SK-N-SH treated with all-trans-retinoic acid at 6 μM for 48 hours (cell line): Measurements from ENCODE around the gene COL25A1.

Experiments used
- BACH2 ChIP-seq: fragments of 250-450 bp; sonication (Bioruptor Pico); IDR thresholded peaks from 2 replicates; pipeline ENCODE4 v1.9.0; 2021; ENCODE audit warnings: mild to moderate bottlenecking, borderline replicate concordance
- CSDC2 ChIP-seq: fragments of 250-450 bp; sonication (Bioruptor Pico); IDR thresholded peaks from 2 replicates; pipeline ENCODE4 v1.5.0; 2020; ENCODE audit warnings: mild to moderate bottlenecking, moderate library complexity
- CSRNP3 ChIP-seq: fragments of 250-450 bp; sonication (Bioruptor Pico); IDR thresholded peaks from 2 replicates; pipeline ENCODE4 v1.5.1; 2021; ENCODE audit warnings: mild to moderate bottlenecking, moderate library complexity
- ESRRG ChIP-seq: fragments of 250-450 bp; sonication (Bioruptor Pico); IDR thresholded peaks from 2 replicates; pipeline ENCODE4 v1.6.1; 2021; ENCODE audit warnings: mild to moderate bottlenecking
- GLIS3 ChIP-seq: fragments of 250-450 bp; sonication (Bioruptor Pico); IDR thresholded peaks from 2 replicates; pipeline ENCODE4 v1.5.0; 2020; ENCODE audit warnings: mild to moderate bottlenecking, moderate library complexity
- OSR1 ChIP-seq: fragments of 250-450 bp; sonication (Bioruptor Pico); IDR thresholded peaks from 2 replicates; pipeline ENCODE4 v1.8.0; 2022; ENCODE audit warnings: moderate library complexity, mild to moderate bottlenecking, inconsistent platforms
- PATZ1 ChIP-seq: fragments of 250-450 bp; sonication (Bioruptor Pico); IDR thresholded peaks from 2 replicates; pipeline ENCODE4 v1.8.0; 2020; ENCODE audit warnings: mild to moderate bottlenecking, moderate library complexity, borderline replicate concordance
- PPARA ChIP-seq: fragments of 250-450 bp; sonication (Bioruptor Pico); IDR thresholded peaks from 2 replicates; pipeline ENCODE4 v1.5.0; 2020; ENCODE audit warnings: mild to moderate bottlenecking, borderline replicate concordance
- RARB ChIP-seq: fragments of 250-450 bp; sonication (Bioruptor Pico); IDR thresholded peaks from 2 replicates; pipeline ENCODE4 v1.8.0; 2021; ENCODE audit warnings: mild to moderate bottlenecking, moderate library complexity
- TOX ChIP-seq: fragments of 250-450 bp; sonication (Bioruptor Pico); IDR thresholded peaks from 2 replicates; pipeline ENCODE4 v1.8.0; 2021; ENCODE audit warnings: mild to moderate bottlenecking, moderate library complexity, borderline replicate concordance
- ZC3H10 ChIP-seq: fragments of 250-450 bp; sonication (Bioruptor Pico); IDR thresholded peaks from 2 replicates; pipeline ENCODE4 v1.5.1; 2021; ENCODE audit warnings: mild to moderate bottlenecking, moderate library complexity
- ZNF70 ChIP-seq: fragments of 450-650 bp; formaldehyde crosslinking; IDR thresholded peaks from 2 replicates; pipeline ENCODE4 v1.5.0; 2020; ENCODE audit warnings: mild to moderate bottlenecking, moderate library complexity
- ZNF8 ChIP-seq: fragments of 450-650 bp; formaldehyde crosslinking; IDR thresholded peaks from 2 replicates; pipeline ENCODE4 v1.5.0; 2020; ENCODE audit warnings: mild to moderate bottlenecking, moderate library complexity

DNA sequence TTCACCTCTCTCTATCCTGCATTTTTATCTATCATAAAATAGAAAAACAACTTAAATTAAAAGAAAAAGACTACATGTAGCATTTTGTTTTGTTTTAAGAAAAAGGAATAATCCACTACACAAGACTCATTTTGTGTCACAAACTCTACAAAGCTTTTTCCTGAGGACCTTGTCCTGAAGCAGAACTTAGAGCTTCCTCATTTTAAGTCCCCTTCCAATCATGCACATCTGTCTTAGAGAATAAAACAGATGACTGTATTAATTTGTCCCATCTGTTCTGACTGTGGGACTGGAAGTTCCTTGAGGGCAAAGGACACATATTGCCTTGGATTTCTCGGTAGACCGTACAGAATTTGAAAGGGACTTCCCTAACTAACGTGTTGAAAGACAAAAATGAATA, 218.5 kb downstream of the COL25A1 start:
- TF ChIP-seq RARB (no peak), ZNF8 (no peak), ZC3H10 (CRISPR knock-in tag) (no peak), GLIS3 (CRISPR knock-in tag) (no peak), TOX (no peak), CSDC2 (CRISPR knock-in tag) (no peak), OSR1 (CRISPR knock-in tag) (no peak), PATZ1 (no peak), CSRNP3 (CRISPR knock-in tag) (no peak), ZNF70 (CRISPR knock-in tag) (no peak), ESRRG (CRISPR knock-in tag) (no peak), BACH2 (no peak), PPARA (no peak)
